GM21737 (cell line): ENCODE data around the gene CITED2.

Source experiments
- ATAC-seq: cut with Tn5 transposase; IDR thresholded peaks from one replicate; pipeline ENCODE4 v1.9.1; 2021; ENCODE audit warnings: mild to moderate bottlenecking, moderate library complexity; ENCODE audit not compliant: unreplicated experiment

CITED2 gene

DNA sequence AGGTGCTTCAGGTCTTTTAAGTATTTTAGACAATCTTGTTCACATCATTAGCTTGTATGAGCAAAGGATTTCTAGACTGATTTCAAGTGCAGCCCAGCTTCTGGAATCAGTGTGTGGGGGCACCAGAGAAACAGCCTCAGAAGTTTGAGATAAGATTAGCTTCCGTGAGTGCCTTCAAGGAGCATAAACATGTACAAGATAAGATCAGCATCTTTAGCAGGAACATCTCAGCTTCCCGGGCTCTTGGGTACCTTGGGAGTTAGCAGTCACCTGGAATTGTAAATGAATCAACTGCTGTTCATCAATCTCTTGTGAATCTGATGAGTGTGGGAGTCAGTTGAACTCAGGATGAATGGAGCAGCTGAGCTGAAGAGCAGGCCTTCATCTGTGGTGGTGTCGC, 12.0 kb upstream of the CITED2 start:
- ATAC-seq, result no peak

DNA sequence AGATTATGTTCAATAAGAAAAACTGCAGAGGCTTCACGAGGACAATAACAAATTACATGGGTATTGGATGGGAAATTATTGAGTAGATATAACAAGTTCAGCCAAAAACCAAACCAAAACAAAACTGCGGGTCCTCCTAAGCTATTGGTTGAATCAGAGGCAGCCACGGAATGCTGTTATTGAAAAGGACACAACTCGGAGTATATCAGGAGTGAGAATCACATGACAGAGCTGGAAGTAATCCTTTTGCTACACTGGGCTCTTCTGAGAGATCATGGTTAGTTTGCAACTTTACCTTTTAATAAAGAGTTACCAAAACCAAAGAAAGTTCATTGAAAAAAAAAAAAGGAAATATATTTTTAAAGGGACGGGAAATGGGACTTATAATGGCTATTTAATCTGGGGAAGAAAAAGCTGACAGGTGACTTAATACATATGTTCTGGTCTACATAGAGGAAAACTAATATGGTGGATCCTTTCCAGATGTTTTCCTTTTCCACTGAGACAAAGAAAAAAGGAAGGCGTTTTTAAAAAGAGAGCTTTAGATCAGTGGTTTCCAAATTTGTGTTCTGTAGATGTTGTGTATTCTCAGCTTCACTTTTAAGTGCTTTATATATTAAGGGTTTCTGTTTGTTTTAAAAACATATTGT, 6.9 kb upstream of the CITED2 start:
- ATAC-seq, result no peak

DNA sequence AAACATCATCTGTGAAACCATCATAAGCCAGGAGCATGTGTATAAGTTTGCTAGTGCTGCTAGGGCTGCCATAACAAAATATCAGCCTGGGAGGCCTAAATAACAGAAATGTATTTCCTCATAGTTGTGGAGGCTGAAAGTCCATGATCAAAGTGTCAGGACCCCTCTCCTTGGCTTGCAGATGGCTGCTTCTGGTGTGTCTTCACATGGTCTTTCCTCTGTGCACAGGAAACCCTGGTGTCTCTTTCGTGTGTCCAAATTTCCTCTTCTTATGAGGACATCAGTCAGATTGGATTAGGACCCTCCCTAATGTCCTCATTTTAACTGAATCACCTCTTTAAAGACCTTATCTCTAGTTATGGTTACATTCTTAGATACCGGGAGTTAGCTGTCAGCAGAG, 6.2 kb upstream of the CITED2 start:
- no peak for ATAC-seq

DNA sequence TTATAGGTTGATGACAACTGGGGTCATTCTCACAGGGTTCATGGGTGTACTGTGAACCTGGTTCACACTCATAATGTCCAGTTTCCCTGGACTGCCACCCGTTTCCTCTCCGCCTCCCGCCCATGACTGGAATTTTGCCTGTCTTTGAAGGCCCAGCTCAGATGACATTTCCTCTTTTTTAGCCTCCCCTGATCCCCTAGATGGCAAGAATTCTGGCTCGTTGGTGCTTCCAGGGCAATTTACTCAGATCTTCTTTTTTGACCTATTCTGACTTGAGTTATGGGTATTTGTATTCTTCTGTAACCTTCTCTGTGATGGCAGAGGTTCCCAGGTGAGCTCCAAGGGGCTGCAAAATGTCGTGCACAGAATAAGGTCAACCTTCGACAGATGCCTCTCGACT, 5.7 kb upstream of the CITED2 start:
- no peak for ATAC-seq

DNA sequence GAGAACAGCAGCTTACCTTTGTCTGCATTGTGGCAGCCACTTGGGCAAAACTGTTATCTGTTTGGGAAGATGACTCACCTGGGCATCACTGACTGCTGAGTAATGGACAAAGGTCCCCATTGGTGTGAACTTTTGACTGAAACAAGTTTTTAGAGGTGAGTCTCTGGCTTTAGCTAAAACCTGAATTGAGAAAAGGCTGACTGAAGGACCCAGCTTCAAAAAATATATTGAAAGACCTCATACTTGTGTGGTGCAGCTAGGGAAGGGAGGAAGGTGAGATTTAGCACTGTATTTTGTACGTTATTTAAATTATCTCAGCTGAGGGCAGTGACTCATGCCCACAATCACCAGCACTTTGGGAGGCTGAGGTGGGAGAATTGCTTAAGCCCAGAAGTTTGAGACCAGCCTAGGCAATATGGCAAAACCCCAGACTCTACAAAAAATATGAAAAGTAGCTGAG, 4.5 kb upstream of the CITED2 start:
- ATAC-seq, result no peak

DNA sequence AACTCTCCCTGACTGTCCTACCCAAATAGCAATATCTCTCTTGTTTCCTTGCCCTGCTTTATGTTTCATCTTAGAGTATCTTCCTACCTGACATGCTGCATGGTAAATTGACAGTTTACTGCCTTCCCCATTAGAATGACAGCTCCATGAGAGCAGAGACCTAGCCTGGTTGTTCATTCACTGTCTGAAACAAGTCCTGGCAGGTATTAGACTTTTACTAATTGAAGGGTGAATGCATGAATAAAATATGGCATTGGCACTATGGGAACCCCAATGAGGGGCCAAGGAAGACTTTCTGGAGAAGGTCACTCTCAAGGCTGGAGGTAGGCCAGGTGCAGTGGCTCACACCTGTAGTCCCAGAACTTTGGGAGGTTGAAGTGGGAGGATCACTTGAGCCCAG, 3.8 kb upstream of the CITED2 start:
- no peak for ATAC-seq

DNA sequence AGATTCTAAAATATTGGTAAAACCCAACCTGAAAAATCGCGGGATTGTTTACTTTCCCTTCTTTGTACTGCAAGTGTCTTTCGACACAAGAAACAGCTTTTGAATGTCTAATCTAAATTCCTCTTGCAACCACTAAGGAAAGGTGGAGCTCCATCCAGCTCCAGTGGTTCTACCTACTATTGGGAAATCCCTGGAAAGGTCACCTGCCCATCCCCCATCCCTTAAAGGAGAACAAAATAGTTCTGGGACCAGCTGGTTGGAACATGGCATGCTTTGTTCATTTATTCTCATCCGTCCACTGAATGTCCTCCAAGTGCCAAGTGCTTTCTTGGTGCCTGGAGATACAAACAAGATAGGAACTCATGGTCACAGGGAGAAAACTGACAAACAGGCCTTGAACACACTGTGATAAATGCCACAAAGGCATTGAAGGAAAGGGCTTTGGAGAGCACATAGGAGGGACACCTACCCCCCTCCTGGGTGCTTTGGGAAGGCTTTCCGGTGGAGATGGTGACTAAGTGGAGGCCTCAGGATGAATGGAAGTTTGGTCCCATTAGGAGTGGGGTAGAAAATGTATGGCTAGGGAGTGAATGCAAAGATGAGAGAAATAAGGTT, 2.3 kb upstream of the CITED2 start:
- no peak for ATAC-seq

DNA sequence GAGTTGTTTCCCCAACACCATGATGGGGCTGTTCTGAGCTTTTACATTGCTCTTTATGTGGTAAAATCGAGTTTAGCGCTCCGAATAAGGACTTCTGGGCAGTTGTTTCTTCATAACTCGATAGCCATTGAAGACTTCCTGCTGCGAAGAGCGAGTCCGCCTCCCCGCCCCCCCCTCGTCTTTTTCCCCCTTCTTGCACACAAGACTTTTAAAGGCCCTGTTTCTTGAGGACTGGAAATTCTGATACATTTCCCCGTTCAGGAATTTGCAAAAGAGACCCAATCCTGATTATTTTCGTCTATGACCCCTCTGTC, 1.5 kb upstream of the CITED2 start:
- ATAC-seq, result no peak

DNA sequence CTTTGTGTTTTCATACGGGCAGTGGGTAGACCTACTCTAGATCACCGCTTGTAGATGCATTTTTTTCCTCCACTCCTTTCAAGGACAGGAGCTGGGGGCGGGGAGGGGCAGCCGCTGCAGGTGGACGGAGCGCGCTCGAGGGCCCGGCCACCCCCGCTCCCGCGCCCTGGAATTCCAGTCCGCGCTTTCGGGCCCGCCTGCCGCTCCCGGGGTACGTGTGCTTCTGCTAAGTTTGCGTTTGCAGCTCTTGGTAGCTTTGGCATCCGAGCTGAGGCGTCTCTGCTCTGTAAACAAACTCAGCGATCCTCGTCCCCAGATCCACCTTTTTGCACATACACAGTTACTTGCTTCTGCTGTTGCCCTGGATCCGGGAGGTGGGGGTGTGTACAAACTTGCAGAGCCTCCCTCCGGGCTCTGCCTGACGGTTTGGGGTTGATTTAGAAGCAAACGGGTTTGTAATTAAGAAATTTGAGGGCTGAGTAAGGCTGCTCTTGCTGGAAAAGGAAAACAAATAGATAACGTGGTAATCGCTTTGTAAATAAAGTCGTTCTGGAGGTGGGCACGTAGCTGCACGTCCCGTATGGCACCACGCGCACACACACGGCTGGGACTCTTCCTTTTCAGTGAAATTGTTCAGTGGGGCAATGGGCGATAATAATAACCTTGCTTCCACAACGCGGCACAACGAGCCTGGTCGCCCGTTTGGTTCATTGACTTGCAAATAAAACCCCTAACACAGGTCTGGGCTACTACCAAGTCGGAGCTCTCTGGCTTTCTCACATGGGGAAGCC, 973 bp upstream of the CITED2 start:
- ATAC-seq, result peak; percentile 55

DNA sequence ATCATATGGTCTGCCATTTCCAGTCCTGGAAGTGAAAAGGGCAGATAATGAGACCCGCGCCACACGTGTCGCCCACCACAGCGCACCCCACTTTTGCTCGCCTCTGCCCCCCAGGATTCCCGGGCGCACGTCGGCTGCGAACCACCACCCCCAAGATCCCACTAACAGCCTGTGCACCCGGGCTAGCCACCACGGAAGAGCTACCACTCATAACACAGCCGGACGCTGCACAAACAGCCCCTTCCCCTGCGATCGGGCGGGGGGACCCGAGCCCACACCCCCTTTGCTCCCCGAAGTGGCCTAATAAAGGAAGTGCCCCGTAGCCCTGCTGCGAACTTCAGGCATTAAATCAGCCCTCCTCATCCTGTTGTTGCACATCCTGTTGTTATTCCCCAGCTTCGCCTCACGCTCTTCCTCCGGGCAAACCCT, 506 bp downstream of the CITED2 start:
- no peak for ATAC-seq

DNA sequence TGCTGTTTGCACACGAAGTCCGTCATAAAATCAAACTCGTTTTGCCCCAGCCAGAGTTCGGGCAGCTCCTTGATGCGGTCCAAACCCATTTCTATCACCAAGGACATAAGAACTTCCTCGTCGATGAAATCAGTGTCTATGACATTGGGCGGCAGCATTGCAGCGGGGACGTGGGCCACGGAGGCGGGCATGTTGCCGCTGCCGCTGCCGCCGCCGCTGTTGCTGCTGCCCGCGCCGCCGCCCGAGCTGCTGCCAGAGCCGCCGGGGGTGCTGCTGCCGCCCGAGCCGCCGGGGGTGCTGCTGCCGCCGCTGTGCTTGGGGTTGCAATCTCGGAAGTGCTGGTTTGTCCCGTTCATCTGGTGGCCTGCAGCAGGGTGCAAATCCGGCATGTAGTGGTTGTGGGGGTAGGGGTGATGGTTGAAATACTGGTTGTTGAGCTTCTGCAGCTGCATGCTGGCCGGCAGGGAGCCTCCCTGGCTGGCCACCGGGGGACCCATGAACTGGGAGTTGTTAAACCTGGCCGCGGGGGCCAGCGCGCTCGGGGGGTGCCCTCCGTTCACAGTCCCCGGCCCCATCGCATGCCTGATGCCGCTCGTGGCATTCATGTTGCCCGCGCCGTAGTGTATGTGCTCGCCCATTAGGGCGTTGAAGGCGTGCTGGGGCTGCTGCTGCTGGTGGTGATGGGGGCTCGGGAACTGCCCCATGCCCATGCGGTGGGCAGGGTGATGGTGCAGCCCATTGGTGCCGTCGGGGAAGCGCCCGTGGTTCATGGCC, 1.1 kb downstream of the CITED2 start:
- ATAC-seq, result peak; percentile 33

DNA sequence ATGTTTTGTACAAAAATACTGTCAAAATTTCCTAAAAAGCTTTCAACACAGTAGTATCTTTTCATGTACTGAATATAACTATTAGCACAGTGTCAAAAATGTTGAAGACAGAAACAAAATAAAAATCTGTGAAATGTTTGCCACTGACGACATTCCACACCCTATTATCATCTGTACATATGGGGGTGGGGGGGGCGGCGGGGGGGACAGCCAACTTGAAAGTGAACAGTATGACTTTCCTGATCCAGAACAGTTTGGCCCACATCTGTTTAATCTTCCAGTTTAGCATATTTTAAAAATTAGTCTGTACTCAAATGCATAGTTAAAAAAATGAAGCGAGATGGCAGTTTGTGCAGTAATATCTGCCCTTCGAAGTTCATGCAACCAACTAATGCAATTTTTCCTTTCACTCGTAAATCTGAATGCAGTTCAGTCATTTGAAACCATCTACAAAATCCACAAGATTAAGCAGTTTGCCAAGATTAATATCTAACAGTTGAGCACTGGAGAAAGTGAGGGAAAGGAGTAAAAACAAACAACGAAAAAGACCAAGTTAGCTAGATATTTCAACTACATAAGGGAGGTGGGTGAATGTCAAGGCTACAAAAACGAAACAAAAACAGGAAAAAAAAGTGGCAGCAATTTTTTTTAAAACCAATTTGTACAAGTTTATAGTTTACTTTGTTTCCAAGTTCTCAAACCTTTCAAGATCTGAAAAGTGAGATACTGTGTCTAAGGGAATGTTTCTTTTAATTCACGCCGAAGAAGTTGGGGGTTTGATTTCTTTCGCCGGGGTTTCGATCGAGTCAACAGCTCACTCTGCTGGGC, 1.9 kb downstream of the CITED2 start:
- no peak for ATAC-seq

DNA sequence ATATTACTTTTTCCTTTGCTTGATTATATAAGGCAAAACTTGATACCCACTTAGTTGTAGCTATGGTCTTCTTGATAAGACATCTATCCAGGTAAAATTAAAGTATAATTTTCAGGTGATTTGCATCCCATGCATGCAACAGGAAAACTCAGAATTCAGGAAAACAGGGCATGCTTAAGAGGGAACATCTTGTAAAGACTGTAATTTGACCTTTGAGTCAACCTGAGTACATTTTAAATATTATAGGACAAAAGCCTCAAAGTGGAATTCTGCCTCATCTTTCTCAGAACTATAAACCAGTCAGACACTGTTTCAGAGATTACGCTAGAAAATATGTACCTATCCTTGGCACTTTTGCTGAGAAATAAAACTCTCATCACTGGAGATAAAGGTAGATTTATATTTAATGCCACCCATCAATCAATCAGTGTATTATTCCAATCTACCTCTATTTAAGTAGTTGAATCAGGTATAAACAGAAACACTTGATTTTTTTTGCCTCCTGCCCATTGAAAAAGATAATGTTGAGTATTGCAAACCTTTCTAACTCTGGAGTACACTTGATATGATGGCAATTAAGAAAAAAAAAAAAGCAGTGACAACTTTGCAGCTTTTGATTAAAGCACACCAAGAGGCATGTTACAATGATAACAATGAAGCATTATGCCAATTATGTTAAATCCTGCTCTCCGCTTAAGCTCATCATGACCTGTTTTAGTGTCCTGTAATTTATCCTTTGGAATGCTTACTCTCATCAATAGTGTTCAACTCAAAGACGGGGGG, 2.8 kb downstream of the CITED2 start:
- no peak for ATAC-seq

DNA sequence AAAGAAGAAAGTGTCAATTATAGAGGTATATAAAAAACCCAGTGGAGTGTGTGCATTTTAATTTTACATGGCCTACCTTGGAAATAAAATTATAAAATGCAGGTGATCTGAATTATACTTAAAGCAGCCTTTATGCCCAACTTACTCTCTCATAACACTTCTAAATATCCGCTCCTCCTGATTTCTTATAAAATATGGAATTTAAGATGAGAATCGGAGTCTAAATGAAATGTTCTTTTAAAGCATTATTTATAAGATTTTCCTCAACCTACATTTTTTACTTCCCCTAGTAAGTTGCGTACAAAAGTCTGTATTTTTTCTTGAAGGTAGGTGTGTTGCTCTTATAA, 3.5 kb downstream of the CITED2 start:
- no peak for ATAC-seq

DNA sequence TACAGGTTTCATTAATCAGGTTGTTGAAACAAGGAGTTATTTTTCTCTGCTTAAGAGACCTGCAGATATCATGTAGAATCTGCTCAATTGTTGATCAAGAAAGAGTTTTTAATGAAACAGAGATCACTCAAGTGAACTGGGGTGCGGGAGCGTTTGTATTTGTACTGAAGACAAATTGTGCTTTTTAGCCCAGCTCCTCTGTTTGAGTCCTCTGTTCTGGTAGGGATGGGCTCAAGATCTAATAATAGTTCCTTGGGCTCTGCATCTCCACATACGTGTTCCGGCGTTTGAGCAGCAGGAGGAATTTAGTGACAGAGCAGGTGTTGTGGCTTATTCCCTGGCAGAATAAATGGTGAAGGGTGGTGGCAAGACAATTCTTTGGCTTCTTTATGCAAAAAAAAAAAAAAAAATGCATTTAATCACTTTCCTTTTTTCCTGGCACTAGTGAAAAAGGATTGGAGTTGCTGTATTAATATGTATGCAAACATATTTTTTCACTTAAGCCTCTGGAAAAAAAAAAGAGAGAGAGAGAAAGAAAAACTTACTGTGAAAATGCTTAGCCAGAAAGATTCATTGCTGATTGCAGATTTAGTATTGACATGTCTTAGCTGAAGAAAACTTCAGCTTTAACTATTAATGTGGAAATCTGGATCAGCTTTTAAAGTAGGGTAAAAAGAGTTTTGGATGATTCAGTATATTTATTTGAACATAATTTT, 4.0 kb downstream of the CITED2 start:
- ATAC-seq, result no peak

DNA sequence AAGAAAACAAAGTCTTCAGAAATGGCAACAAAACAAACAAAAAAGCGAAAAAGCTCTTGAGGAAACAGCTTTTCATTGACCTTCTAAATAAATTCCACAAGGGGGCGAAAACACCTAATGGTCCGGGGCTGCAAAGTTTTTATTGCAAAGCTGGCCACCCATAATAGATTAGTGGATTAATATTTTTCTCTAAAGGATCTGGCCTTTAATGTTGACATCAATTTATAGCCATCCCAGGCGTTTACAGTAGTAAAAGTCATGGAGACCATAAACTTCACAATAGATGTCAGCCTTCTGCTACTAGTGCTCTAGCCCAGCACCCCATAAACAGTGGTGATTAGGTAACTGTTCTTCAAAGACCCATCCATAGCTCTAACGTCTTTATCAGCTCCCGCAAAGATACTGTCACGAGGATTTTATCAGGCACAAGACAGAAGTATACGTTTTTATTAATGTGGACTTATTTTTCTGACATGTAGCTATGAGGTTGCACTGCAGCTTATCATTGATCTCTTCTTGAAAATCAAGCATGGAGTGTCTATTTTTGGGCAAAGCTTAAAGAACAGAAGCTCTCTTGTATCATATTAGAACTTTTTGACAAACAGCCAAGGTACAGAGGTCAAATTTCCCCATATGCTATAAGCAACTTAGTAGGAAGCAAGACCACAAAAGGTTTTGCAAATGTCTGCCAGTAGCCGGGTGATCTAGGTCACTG, 4.7 kb downstream of the CITED2 start:
- no peak for ATAC-seq

DNA sequence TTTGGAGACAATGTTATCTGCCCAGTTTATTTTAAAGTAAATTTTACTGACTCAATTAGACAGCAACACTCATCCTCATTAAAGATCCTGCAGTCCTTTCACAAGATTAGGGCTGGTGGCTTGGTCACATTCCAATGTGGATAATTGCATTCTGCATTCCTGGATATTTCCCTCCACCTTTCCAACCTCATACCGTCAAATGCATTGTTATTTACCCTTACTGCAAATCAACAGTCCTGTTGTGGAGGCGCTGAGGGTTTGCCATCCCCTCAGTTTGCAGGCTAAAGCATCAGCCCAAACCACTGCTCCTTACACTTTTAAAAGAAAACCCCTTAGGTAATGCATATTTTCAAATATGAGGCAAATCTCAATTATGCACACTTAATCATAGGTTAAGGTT, 5.4 kb downstream of the CITED2 start:
- no peak for ATAC-seq

DNA sequence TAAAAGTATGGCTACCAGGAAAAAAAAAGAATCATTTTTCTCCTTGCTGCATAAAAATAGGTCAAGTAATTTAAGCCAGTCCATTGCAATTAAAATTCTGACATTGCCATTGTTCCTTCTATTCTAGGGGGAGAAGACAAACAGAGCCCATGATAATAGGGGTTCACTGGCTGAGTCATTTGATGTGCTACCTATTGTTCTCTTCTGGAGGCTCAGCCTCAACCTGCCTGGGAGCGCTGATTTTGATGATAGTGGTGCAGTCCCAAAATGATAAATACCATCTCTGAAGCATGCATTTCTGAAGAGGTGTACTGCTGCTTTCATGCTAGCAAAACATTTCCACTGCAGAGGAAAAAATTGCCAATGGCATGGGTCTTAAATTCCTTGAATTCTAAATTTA, 5.8 kb downstream of the CITED2 start:
- no peak for ATAC-seq
